Measurements from ENCODE around the gene PPP4R2.

GRCh38 chr3:73007992-73008712 lies 11.5 kb downstream of the PPP4R2 start:
- TF ChIP-seq CTCF (IDR thresholded peaks at IDR 0.05) (no peak), POLR2A (IDR thresholded peaks at IDR 0.05) (no peak)
